Measurements from ENCODE around the gene COL6A2.

DNA sequence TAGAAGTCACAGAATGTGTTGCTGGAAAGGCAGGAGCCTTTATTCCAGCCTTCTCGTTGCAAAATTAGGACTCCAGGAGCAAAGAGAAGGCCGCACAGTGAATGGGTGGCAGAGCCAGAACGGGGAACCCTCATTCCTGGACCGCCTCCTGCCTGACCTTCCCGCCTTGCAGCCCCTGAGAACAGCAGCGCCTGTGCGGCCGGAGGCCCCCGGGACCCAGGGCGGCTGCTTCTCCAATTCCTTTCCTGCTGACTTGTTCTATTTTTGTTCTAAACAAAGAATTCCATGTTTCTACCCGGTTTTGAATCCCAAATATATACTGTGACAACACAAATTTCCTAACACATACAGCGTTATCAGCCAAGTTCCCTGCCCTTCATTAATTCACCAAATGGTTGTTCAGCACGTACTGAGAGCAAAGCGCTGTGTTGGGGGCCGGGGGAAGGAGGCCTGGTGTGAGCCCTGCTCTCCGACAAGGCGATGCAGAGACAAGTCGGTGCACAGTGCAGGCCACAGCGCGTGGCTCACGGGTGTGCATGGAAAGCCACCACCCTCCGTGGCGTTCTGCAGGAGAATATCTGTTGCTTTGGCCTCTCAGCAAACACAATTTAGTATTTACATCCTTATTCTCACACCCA, 31.9 kb upstream of the COL6A2 start:
- TF ChIP-seq SMARCA5 (IDR thresholded peaks at IDR 0.05) (no peak), YY1 (IDR thresholded peaks at IDR 0.05; ENCODE audit: low read depth, low read length) (no peak), CEBPB (IDR thresholded peaks at IDR 0.05; ENCODE audit: borderline replicate concordance in 1 of 2, low read depth in 2 of 2, low read length in 2 of 2) (no peak), POLR2AphosphoS5 (IDR thresholded peaks at IDR 0.05; ENCODE audit: low read length) (no peak), FOXK2 (IDR thresholded peaks at IDR 0.05) (no peak), POLR2A (IDR thresholded peaks at IDR 0.05; ENCODE audit: low read depth, low read length) (no peak), RAD21 (IDR thresholded peaks at IDR 0.05; ENCODE audit: insufficient read depth, low read depth, low read length) (no peak), EZH2 (IDR thresholded peaks at IDR 0.05; ENCODE audit: borderline replicate concordance, control insufficient read depth, low read depth, low read length) (no peak), POU2F2 (IDR thresholded peaks at IDR 0.05; ENCODE audit: borderline replicate concordance, low read depth, low read length) (no peak), TAF1 (IDR thresholded peaks at IDR 0.05; ENCODE audit: borderline replicate concordance, low read depth, low read length) (no peak), BHLHE40 (IDR thresholded peaks at IDR 0.05; ENCODE audit: borderline replicate concordance in 1 of 2, low read depth in 2 of 2, low read length in 1 of 2) (no peak), EP300 (IDR thresholded peaks at IDR 0.05; ENCODE audit: borderline replicate concordance in 1 of 2, control insufficient read depth in 1 of 2, low read depth in 2 of 2, low read length in 2 of 2) (no peak)
- TF ChIP-seq, protein P1, sequence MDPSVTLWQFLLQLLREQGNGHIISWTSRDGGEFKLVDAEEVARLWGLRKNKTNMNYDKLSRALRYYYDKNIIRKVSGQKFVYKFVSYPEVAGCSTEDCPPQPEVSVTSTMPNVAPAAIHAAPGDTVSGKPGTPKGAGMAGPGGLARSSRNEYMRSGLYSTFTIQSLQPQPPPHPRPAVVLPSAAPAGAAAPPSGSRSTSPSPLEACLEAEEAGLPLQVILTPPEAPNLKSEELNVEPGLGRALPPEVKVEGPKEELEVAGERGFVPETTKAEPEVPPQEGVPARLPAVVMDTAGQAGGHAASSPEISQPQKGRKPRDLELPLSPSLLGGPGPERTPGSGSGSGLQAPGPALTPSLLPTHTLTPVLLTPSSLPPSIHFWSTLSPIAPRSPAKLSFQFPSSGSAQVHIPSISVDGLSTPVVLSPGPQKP (IDR thresholded peaks at IDR 0.05; ENCODE audit: low read depth, low read length): no peak
- TF ChIP-seq, protein P2, sequence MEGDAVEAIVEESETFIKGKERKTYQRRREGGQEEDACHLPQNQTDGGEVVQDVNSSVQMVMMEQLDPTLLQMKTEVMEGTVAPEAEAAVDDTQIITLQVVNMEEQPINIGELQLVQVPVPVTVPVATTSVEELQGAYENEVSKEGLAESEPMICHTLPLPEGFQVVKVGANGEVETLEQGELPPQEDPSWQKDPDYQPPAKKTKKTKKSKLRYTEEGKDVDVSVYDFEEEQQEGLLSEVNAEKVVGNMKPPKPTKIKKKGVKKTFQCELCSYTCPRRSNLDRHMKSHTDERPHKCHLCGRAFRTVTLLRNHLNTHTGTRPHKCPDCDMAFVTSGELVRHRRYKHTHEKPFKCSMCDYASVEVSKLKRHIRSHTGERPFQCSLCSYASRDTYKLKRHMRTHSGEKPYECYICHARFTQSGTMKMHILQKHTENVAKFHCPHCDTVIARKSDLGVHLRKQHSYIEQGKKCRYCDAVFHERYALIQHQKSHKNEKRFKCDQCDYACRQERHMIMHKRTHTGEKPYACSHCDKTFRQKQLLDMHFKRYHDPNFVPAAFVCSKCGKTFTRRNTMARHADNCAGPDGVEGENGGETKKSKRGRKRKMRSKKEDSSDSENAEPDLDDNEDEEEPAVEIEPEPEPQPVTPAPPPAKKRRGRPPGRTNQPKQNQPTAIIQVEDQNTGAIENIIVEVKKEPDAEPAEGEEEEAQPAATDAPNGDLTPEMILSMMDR (IDR thresholded peaks at IDR 0.05 in 2 of 3, conservative IDR thresholded peaks at IDR 0.05 in 1 of 3; ENCODE audit: control insufficient read depth in 2 of 3, extremely low read depth in 1 of 3, insufficient read depth in 1 of 3, low read depth in 3 of 3, low read length in 3 of 3): no peak
